HG03565 (cell line): Measurements from ENCODE around the gene DDA1.

Experiments
- ATAC-seq: cut with Tn5 transposase; IDR thresholded peaks from one replicate; pipeline ENCODE4 v1.9.1; 2021; ENCODE audit warnings: mild to moderate bottlenecking, moderate library complexity; ENCODE audit not compliant: unreplicated experiment

The DDA1 gene

DNA sequence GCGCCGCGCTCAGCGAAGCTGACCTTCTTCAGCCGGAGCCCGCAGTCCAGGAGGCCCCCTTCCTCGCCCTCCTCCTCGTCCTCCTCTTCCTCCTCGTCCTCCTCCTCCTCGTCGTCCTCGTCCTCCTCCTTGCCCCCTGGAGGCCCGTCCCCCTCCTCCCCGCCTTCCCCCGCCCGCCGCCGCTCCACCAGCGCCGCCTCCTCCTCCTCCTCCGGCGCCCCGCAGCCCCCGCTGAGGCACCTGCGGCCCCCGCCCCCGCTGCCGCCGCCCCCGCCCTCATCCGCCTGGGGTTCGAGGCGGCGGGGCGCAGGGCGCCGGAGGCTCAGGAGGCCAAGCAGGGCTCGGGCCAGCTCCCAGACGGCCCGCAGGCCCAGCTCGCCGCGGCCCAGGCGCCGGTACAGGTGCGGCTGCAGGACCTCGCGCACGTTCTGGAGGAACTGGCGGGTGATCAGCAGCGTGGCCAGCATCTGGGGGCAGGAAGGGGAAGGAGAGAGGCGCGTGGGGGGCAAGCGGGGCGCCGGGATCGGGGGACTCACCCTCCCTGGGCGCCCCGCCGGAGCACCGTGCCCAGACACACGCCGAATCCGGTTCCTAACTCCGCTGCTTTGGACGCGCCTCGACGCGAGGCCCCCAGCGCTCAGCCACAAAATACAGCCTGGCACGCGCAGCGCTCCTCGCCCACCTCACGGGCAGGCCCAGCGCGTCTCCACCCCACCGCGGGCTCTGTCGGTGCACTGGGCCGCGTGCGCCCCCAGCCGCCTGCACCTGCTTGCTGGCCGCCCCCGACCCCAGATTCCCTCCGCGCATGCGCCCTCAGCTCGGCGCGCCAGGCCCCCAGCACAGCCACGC lies 19.4 kb downstream of the DDA1 start:
- ATAC-seq, result no peak

DNA sequence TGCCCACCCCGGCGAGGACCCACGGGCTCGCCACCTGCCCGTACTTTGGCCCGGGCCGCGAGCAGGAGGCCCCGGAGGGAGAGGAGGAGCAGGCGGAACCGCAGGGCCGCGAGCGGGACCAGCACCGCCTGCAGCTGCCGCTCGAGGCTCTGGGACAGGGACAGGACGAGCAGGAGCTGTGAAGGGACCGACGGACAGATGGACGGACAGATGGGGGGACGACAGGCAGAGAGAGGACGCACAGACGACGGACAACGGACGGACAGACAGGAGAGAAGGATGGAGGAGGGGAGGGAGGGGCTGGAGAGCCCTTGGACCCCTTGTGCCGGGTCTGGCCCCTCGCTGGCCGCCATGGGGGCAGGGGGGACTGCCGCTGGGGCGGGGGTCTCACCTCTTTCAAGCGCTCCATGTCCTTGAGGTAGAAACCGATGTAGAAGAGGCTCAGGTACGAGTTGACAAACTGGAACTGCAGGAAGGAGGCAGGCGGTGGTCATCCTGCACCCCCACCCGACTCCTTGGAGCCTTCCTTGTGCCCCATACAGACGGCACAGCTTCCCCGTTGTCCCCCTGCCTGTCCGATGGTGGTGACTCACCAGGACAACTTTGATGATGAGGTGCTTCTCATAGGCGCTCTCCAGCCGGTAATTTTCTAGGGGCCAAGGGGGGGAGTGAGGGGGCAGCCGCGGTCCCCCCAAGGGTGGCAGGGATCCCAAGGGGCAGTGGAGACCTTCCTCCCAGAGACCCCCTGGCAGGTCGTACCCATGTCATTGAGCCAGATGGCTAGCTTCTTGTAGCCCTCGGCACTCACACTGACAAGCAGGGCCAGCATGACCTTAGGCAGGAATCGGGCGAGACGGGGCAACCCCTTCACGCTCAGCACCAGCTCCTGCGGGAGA lies 20.3 kb downstream of the DDA1 start:
- ATAC-seq, result no peak

DNA sequence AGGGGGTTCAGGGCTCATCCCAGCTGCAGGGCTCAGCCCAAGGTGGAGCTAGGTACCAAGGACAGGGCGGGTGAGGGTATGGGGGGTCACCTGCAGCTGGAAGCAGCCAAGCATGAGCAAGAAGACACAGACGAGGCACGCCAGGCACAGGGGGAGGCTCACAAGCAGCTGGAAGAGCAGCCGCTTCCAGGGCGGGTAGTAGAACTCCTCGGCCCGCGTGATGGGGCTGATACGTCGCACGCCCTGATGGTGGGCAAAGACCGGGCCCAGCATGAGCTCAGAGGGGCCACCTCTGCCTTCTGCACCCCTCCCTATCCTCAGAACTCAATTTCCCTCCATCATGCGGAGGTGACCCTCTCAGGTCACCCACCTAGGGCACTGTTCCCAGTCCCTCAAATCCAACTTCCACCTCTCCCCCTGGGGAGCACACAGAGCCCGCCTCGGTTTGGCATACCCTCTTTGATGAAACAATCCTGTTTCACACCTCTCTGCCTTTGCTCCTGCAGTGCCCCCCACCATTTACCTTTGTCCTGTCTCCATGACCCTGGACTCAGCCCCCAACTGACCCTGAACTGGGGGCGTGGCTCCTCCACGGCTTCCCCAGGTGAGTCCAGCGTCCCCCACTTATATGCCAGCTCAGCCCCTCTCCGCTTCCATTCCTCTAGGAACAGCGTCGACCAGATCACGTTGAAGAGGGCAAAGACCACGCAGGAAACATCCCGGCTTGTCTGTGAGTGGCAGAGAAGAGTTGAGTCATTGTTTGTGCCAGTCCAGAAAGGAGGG lies 21.1 kb downstream of the DDA1 start:
- no peak for ATAC-seq

DNA sequence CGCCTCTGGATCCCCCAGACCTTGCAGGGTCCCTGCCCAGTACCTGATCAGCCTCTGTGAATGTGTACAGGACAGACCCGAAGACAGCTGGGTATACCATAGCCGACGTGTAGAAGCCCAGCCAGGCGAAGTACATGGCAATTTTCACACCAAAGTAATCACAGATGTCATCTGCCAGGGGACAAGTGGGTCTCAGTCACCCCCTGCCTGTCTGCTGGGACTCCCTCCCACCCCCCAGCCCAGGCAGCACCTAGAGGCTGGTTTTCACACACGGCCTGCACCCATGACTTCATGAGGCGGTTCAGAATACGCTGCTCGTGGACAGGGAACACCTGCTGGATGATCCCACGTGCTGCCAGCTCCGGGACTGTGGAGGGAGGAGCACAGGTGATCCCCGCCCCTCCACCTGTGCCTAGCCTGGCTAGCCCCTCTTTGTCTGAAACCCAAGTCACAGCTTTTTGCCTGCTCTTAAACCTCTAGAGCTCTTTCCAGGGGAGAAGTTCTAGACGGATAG lies 21.7 kb downstream of the DDA1 start:
- ATAC-seq, result no peak

DNA sequence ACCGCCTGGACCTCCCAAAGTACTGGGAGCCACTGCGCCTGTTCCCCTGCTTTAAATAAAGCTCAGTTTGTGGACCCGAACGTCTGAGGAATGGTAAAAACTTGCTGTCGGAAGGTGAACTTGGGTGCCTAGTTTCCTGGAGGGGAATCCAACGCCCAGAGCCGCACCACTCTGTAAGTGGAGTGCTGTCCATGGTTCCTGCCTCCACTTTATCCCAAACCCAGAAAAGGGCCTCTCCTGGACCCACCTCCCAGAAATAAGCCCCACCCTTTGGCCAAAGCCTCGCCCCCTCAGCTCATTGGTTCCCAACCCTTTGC lies 23.0 kb downstream of the DDA1 start:
- ATAC-seq, result no peak

DNA sequence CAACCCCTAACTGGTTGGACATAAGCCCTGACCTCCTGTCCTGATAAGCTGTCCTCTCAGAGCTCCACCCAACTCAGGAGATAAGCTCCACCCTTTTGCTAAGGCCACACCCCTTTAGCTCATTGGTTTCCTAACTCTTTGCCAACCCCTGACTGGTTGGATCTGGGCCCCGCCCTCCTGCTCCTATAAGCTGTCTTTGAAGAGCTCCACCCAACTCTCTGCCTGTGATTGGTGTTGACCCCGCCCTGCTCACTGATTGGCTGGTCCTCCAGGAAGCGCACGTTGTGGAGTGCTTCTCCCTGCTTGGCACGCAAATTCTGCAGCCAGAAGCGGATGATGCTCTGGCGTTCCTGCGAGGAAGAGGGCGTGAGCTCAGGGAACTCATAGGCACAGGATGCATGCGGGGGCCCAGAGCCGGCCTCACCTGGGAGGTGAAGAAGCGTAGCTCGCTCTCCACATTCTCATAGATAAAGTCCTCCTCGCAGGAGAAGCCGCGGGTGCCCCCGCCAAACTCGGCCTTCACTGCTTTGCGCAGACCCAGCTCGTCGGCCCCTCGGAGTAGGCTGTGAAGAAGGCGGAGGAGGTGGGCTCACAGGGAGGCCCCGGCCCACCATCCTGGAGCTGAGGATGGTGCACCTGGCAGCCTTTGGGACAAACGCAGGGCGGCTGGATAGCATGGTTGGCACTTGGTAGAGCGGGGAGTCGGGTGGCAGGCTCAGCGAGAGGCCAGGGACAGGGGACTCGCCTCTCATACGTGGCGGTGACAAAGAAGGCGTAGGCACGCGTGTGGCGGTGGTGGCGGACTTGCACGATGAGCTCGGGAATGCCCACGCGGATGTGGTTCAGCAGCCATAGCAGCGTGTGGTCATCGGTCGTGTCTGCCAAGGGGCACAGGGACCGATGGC lies 23.6 kb downstream of the DDA1 start:
- ATAC-seq, result no peak

DNA sequence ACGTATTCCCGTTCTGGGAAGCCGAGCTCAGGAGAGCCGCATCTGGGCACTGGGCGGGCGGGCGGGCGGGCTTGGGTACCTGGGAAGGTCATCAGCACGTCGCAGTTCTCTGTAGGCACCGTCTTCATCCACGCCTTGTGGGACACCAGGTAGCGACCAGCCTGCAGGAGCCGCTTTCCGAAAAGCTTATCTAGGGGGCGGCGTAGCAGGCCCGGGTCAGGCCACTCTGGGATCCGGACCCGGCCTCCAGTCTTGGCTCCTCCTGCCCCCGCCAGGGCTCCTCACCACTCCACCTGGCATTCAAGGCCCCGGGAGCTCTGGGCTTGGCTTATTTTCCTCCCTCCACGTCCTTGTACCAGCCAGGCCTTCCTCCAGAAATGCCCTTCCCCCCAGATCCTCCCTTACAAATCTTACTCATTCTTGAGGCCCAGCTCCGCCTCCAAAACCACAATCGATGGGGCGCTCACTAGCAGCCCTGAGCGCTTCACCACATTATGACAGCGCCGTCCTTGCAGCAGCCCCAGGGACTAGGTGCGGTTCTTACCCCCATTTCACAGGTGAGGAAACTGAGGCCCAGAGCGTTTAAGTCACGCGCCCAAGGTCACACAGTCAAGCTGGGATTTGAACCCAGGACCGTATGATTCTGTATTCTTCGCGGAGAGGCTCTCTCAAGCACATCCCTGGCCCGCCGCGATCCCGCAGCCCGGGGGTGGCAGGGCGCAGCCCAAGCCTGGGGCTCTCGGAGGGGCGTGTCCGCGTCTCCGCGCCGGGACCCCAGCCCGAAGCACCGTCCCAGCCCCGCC lies 24.4 kb downstream of the DDA1 start:
- no peak for ATAC-seq

DNA sequence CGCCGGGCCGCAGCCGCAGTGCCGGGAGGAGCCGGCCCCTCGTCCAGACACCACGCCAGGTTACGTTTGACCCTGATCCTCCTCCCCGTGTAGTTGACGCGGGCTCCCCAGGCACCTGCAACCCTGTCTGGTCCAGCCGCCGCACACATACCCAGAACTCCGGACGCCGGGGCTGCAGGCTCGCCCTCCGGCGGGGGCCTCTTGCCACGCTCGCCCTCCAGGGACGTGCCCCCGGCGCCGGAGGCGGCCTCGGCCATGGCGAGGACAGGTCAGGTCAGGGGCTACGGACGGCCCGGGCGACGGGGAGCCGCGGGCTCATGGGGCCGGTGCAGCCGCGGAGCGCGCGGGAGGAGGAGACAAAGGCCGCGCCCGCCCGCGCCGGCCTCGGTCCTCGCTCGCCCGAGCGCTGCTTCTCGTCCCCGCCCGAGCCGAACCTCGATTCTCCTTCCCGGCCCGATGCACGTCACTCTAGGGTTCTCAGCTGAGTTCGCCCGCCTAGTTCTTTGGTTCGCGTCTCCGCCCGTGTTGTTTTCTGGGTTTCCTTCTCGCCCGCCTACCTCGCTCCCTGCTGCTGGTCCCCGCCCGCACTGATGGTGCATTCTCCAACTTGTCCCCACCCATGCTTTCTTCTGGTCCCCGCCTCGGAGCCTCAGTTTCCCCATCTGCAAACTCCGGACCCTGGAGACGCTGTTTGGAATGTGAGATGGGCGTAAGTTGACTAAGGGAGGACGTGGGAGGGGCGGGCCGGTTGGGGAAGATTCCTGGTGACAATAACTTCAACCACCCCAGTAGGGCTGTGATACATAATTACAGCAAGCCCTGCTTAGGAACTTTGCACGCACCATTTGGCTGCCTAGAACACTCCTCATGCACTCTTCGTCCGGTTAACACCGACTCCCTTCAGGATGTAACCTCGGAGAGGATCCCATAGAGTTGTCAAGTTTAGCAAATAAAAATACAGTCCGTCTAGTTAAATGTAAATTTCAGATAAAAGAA lies 25.3 kb downstream of the DDA1 start, which contains the start of gene ANO8:
ANO8 (minus strand) TSS at position 442 of the 996 bp plus-strand sequence; CDS start at position 257, 185 bp downstream.
- ATAC-seq, result peak; percentile 27

DNA sequence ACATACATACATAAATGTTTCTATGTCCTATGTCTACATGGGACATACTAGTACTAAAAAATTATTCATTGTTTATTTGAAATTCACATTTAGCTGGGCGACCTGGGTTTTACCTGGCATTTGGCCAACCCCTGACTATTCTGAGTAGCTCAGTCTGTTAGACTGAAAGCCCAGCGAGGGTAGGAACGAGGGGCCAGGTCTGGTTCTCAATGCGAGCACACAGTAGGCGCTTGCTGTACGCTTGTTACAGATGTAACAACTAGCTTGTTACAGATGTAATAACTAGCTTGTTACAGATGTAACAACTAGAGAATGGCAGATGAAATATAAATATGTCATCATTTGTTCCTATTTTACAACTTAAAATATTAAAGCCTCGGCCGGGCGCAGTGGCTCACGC lies 26.2 kb downstream of the DDA1 start:
- no peak for ATAC-seq

DNA sequence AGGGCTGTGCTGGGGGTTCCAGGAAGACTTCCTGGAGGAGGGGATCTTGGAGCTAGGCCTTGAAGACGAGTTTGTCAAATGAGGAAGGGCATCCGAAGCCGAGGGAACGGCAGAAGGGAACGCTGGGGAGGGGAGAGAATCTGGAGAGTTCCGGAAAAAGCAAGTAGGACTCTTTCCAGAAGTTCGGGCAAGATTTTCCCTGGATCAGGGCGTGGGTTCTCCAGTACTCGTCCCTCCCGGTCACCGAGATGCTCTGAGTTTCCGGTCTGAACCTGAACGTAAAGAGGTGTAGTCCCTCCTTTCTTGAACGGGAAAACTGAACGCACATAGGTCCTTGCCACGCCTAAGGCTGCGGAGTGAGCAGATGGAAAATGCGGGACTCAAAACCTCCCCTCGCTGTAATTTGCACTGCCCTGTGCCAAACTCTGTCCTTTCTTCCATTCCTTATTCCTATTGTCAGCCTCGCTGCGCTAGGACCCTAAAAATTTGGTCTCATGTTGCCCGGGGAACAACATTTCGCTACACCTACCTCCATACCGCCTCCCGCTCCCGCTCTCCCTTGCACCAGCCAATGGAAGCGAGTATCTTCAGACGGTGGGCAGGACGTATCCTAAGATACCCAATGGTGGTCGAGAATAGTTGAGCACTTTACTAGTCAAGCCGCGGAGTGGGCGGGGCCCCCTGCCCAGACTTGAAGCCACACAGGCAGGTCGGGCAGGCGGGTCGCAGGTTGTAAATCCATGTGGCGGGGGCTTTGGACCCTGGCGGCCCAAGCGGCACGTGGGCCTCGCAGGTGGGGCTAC lies 27.7 kb downstream of the DDA1 start, which contains the start of gene GTPBP3:
GTPBP3 (plus strand) TSS at position 682 of the 803 bp plus-strand sequence; CDS start at position 741, 59 bp downstream.
- peak; percentile 79 for ATAC-seq

DNA sequence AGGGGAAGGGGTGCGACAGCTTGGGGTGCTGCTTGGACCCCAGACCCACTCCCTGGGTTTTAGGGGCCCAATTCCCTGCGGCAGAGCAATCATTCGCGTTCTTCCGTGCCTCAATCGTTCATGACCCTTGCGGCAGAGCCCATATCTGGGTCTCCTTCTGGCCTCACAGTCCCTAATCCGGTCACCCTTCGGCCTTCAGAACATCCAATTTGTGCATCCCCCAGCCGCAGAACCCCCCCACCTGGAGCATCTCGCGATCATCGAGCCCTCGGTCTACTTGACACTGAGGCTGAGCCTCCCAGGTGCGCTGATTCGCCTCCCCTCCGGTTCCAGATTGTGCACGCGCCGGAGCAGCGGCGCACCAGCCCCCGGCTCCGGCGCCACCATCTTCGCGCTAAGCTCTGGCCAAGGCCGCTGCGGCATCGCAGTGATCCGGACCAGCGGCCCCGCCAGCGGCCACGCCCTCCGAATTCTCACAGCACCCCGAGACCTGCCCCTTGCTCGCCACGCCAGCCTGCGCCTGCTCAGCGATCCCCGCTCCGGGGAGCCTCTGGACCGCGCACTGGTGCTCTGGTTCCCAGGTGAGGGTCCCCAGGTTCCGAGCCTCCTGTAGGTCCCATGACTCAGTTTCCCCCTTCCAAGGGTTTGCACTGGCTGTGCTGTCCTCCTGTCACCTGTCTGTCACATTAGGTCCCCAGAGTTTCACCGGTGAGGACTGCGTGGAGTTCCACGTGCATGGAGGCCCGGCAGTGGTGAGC lies 28.5 kb downstream of the DDA1 start:
- no peak for ATAC-seq

DNA sequence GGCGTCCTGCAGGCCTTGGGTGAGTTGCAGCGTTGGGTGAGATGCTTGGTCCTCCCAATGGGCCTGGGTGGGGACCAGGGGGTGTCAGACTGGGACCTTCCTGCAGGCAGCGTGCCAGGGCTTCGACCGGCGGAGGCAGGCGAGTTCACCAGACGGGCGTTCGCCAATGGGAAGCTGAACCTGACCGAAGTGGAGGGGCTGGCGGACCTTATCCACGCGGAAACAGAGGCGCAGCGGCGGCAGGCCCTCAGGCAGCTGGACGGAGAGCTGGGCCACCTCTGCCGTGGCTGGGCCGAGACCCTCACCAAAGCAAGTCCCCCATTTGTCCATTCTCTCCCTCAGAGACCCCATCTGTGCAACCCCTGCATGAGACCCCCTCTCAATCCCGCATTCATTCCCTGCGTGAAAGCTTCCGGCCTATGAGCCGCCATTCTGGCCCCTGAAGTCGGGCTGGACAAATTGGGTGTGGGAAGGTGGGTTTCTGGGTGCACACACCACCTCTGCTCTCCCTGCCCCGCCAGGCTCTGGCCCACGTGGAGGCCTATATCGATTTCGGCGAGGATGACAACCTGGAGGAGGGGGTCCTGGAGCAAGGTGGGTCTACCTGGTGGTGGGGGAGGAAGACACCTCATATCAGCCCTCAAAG lies 29.2 kb downstream of the DDA1 start:
- no peak for ATAC-seq

DNA sequence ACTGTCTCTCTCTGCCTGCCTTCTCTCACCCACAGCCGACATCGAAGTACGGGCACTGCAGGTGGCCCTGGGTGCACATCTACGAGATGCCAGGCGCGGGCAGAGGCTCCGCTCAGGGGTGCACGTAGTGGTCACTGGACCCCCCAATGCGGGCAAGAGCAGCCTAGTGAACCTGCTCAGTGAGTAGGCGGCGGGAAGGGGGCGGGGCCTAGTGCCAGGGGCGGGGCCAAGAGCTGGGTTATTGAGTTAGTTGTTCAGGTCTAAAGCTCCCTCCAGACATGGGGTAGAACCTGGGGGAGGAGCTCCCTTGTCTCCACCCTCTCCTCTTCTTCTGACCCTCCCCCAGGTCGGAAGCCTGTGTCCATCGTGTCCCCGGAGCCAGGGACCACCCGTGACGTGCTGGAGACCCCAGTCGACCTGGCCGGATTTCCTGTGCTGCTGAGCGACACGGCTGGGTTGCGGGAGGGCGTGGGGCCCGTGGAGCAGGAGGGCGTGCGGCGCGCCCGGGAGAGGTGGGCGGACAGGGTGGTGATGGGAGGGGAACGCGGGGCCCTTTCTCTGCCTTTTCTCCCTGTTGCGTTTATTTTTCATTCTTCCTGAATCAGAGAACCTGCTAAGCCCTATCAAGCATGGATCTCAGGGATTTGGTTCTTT lies 29.9 kb downstream of the DDA1 start:
- ATAC-seq, result no peak

DNA sequence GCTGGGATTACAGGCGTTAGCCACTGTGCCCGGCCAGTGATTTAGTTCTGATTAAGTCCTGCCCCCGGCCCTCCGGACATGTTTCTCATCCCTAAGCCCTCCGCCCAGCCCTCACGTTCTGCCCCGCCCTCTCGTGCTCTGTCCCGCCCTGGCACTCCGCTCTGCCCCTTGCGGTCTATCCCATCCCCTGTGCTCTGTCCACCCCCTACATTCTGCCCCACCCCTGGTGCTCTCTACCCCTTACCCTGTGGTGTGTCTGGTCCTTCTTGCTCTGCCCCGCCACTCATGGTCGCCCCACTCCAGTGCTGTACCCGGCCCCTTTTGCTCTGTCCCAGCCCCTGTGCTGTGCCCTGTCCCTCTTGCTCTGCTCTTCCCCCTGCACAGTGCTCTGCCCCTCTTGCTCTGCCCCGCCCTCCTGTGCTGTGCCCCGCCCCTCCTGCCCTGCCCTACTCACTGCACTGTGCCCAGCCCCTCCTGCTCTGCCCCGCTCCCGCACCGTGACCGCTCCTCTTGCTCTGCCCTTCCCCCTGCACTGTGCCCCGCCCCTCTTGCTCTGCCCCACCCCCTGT lies 31.0 kb downstream of the DDA1 start:
- ATAC-seq, result no peak

DNA sequence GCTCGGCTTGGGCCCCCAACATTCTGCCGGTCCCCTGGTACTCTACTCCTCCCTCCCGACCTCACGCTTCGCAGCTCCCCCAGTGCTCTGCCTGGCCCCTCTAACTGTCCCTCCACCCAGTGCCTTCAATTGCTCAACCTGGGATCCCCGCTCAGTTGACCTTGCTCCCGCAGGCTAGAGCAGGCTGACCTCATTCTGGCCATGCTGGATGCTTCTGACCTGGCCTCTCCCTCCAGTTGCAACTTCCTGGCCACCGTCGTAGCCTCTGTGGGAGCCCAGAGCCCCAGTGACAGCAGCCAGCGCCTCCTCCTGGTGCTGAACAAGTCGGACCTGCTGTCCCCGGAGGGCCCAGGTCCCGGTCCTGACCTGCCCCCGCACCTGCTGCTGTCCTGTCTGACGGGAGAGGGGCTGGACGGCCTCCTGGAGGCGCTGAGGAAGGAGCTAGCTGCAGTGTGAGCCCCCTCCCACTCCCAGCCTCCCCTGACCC lies 31.6 kb downstream of the DDA1 start:
- ATAC-seq, result no peak
